Transverse colon (tissue), 4 donors: ENCODE measurements around the gene TMSB4X. TPM values are rescaled to one million over a fixed set of nuclear protein-coding genes. Genes with fewer than 3 reads are reported as not detected.
A peak's percentile ranks its signal among the peaks of the same experiment; 100 is the strongest.

Experiments used
- DNase-seq: peaks from one replicate; pipeline ENCODE4 v3.0.0-alpha.2; 2019
- H3K27ac ChIP-seq, 4 donors: fragments of 200-600 bp; sonication (generic); 2 replicates each; pipeline ENCODE4 v1.5.1; 2016 to 2018; ENCODE audit warnings: inconsistent platforms in 4 of 4
- H3K27me3 ChIP-seq: fragments of 200-600 bp; sonication (generic); 2 replicates; pipeline ENCODE4 v1.5.1; 2017; ENCODE audit warnings: inconsistent platforms
- H3K36me3 ChIP-seq, 4 donors: fragments of 200-600 bp; sonication (generic); 2 replicates each; pipeline ENCODE4 v1.5.1; 2017 to 2019; ENCODE audit warnings: inconsistent platforms in 4 of 4
- H3K4me1 ChIP-seq, 4 donors: fragments of 200-600 bp; sonication (generic); 2 replicates each; pipeline ENCODE4 v1.5.1; 2017 to 2020; ENCODE audit warnings: inconsistent platforms in 4 of 4
- H3K4me3 ChIP-seq, 4 donors: fragments of 200-600 bp; sonication (generic); 1 replicate in 1 of 4; 2 replicates in 3 of 4; pipeline versions ENCODE4 v1.5.1 to v1.6.1; 2017 to 2019; ENCODE audit warnings: inconsistent platforms in 4 of 4
- H3K9me3 ChIP-seq, 2 donors: fragments of 200-600 bp; sonication (generic); 2 replicates each; pipeline ENCODE4 v1.5.1; 2017 to 2019; ENCODE audit warnings: inconsistent platforms in 2 of 2
- CTCF ChIP-seq, 5 experiments: fragments of 200-600 bp in 3 of 5; fragments of 450-650 bp in 2 of 5; sonication (generic) in 3 of 5; IDR thresholded peaks; 1 replicate in 2 of 5; 2 replicates in 3 of 5; pipeline ENCODE4 v1.5.1; 2016 to 2017; ENCODE audit warnings: antibody characterized with exemption in 5 of 5, inconsistent platforms in 3 of 5, mild to moderate bottlenecking in 2 of 5, moderate library complexity in 1 of 5
- EP300 ChIP-seq: sonication (generic); formaldehyde crosslinking; IDR thresholded peaks from one replicate; pipeline ENCODE4 v1.6.1; 2017; ENCODE audit warnings: antibody characterized with exemption, low read depth
- POLR2A ChIP-seq: fragments of 450-650 bp; IDR thresholded peaks from one replicate; pipeline ENCODE4 v1.6.1; 2016; ENCODE audit warnings: antibody characterized with exemption, mild to moderate bottlenecking, moderate library complexity
- POLR2AphosphoS5 ChIP-seq, 3 donors: sonication (generic); formaldehyde crosslinking; IDR thresholded peaks; one replicate each; pipeline ENCODE4 v1.6.1; 2016; ENCODE audit warnings: antibody characterized with exemption in 3 of 3
- WGBS, 2 donors: methylation state at CpG; one replicate each; pipeline ENCODE4 v1.1.5; 2018; ENCODE audit warnings: low coverage in 1 of 2; 5-methylcytosine and 5-hydroxymethylcytosine counted together
- in situ Hi-C, 4 donors: fragments of 200-750 bp; cut with MboI; loops; one replicate each; pipeline versions ENCODE4 v1.15.0 to v1.15.1; 2017; ENCODE audit warnings: low sequenced_read_pairs in 3 of 4, low pct_ligation_motif_present in 1 of 4, low pct_unique_long_range_greater_than_20kb in 1 of 4
- intact Hi-C: fragments of 100-400 bp; cut with DNase I; formaldehyde crosslinking; loops from one replicate; pipeline ENCODE4 v1.15.1; 2023; ENCODE audit warnings: low total_unique reads
- total RNA-seq, 4 donors: library from RNA; depleted of rRNA; stranded (reverse); fragments of >200 nt; gene quantifications; one replicate each; pipeline ENCODE4 v1.1.0, GENCODE V29; 2016

Gene TMSB4X
- total RNA-seq, 4 donors from 2014 or later = 680 to 4,578 (median 2,996) TPM

GRCh38 chrX:12966151-12966550 is 8.8 kb upstream of the TMSB4X start:
- intact Hi-C loops = no loop called here
- Histone ChIP-seq H3K36me3 (no peaks in the 10 kb centered on the region), H3K27me3 (no peaks in the 10 kb centered on the region), H3K4me3 (no peak overlapping the region), H3K4me1 (peaks cover 0 to 7% (median 2%) of the 10 kb centered on the region in 4 donors), H3K27ac (no peak overlapping the region), H3K9me3 (no peaks in the 10 kb centered on the region)
- no peak for TF ChIP-seq EP300
- no peak for DNase-seq
- 51% methylated on average over 1 of the region's 1 CpG; no CpG with 5 or more reads in 1 of the 2 donors for WGBS, 2 donors
- in situ Hi-C loops = loop anchor here (25.0 kb wide), 2 partner anchors 521 to 696 kb away; partner anchors contain the start of gene TCEANC (in 2 of the 4)

GRCh38 chrX:12967711-12968465 is 7.0 kb upstream of the TMSB4X start:
- 77 to 90% methylated on average over 2 to 15 of the region's 15 CpGs for WGBS, 2 donors
- Histone ChIP-seq H3K4me3 (no peak overlapping the region), H3K27ac (peak overlapping the region in 3 of 4 donors; percentile 20 to 53 (median 44)), H3K4me1 (peaks cover 0 to 10% (median 3%) of the 10 kb centered on the region in 4 donors), H3K27me3 (no peaks in the 10 kb centered on the region), H3K36me3 (no peaks in the 10 kb centered on the region), H3K9me3 (no peaks in the 10 kb centered on the region)
- intact Hi-C loops (no loop called here), in situ Hi-C loops (loop anchor here (25.0 kb wide), 2 partner anchors 519 to 694 kb away; partner anchors contain the start of gene TCEANC (in 2 of the 4))
- TF ChIP-seq EP300 (no peak), POLR2AphosphoS5 (IDR thresholded peaks at IDR 0.05) (no peak), POLR2A (no peak), CTCF (IDR thresholded peaks at IDR 0.05) (no peak)
- no peak for DNase-seq

- H3K36me3 ChIP-seq = no peaks in the 10 kb centered on the region
- intact Hi-C loops (loop anchor here (5.0 kb wide), 1 partner anchor 108 kb away; no protein-coding TSS in a partner anchor), in situ Hi-C loops (loop anchor here (25.0 kb wide), 2 partner anchors 517 to 692 kb away; partner anchors contain the start of gene TCEANC (in 2 of the 4))
- no peaks in the 10 kb centered on the region for H3K9me3 ChIP-seq
- peak in 4 of 5 experiments; percentile 17 to 42 (median 22) for TF ChIP-seq CTCF (IDR thresholded peaks at IDR 0.05)
- no peak for TF ChIP-seq EP300
- TF ChIP-seq POLR2AphosphoS5 (IDR thresholded peaks at IDR 0.05) = peak in 2 of 3 donors; percentile 39 to 44
- no peak for TF ChIP-seq POLR2A
- H3K27me3 ChIP-seq = no peaks in the 10 kb centered on the region
- H3K27ac ChIP-seq = peak overlapping the region; percentile 52 to 99 (median 86)
- peak overlapping the region in 1 of 4 donors; percentile 9 for H3K4me3 ChIP-seq
- 43% methylated on average over 11 of the region's 11 CpGs; no CpG with 5 or more reads in 1 of the 2 donors for WGBS, 2 donors
- H3K4me1 ChIP-seq = peaks cover 0 to 10% (median 3%) of the 10 kb centered on the region in 4 donors
- DNase-seq = no peak
Observed at GRCh38 chrX:12970691-12971202, 4.2 kb upstream of the TMSB4X start.

GRCh38 chrX:12971282-12972003 is 3.5 kb upstream of the TMSB4X start:
- WGBS, 2 donors = 54 to 68% methylated on average over 6 to 12 of the region's 12 CpGs
- no peaks in the 10 kb centered on the region for H3K27me3 ChIP-seq
- H3K4me1 ChIP-seq = peaks cover 0 to 10% (median 3%) of the 10 kb centered on the region in 4 donors
- intact Hi-C loops (loop anchor here (5.0 kb wide), 1 partner anchor 109 kb away; no protein-coding TSS in a partner anchor), in situ Hi-C loops (loop anchor here (25.0 kb wide), 2 partner anchors 516 to 691 kb away; partner anchors contain the start of gene TCEANC (in 2 of the 4))
- TF ChIP-seq EP300 (no peak), CTCF (IDR thresholded peaks at IDR 0.05) (no peak), POLR2AphosphoS5 (IDR thresholded peaks at IDR 0.05) (no peak), POLR2A (no peak)
- H3K27ac ChIP-seq = peak overlapping the region; percentile 52 to 99 (median 86)
- no peaks in the 10 kb centered on the region for H3K36me3 ChIP-seq
- no peaks in the 10 kb centered on the region for H3K9me3 ChIP-seq
- DNase-seq = no peak
- H3K4me3 ChIP-seq = peak overlapping the region in 1 of 4 donors; percentile 9
